Kidney epithelial cell (primary cell): ENCODE data around the gene SRSF11. TPM values are rescaled to one million over a fixed set of nuclear protein-coding genes. Genes with fewer than 3 reads are reported as not detected.

Source experiments
- DNase-seq: peaks from one replicate; pipeline ENCODE4 v3.0.0-alpha.2; 2010; ENCODE audit warnings: low read depth
- H3K27me3 ChIP-seq: 2 replicates; pipeline ENCODE4 v1.6.0; 2011; ENCODE audit warnings: low read length; ENCODE audit not compliant: control insufficient read depth, insufficient read depth
- H3K36me3 ChIP-seq: 2 replicates; pipeline ENCODE4 v1.5.1; 2011; ENCODE audit warnings: low read length; ENCODE audit not compliant: control insufficient read depth, insufficient read depth
- H3K4me3 ChIP-seq: 2 replicates; pipeline ENCODE4 v1.5.1; 2011; ENCODE audit warnings: low read depth, mild to moderate bottlenecking, control low read depth, low read length
- total RNA-seq: library from RNA; depleted of rRNA; stranded (reverse); fragments of >200 nt; gene quantifications from 2 replicates; pipeline ENCODE4 v1.2.3, GENCODE V29; 2015
- TF ChIP-seq, protein P1 (sequence below): IDR thresholded peaks from 2 replicates; pipeline ENCODE4 v1.5.1; 2011; ENCODE audit warnings: mild to moderate bottlenecking, moderate library complexity, low read length, control low read depth, inconsistent platforms; ENCODE audit not compliant: insufficient read depth, poor library complexity, severe bottlenecking

SRSF11 gene
- total RNA-seq, 1 donor from 2014 or later = 78.8 TPM

DNA sequence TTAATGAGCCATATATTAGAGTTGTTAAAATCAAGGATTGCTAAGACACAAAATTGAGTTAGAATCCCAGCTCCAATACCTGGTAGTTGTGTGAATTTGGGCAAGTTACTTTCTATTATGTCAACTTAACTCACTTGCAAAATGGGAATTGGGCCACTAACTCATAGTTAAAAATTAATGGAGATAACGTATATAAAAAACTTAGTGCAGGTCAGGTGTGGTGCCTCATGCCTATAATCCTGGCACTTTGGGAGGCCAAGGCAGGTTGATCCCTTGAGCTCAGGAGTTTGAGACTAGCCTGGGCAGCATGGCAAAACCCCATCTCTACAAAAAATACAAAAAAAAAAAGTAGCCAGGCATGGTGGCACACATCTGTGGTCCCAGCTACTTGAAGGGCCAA is 57.5 kb downstream of the SRSF11 start:
- TF ChIP-seq, protein P1, sequence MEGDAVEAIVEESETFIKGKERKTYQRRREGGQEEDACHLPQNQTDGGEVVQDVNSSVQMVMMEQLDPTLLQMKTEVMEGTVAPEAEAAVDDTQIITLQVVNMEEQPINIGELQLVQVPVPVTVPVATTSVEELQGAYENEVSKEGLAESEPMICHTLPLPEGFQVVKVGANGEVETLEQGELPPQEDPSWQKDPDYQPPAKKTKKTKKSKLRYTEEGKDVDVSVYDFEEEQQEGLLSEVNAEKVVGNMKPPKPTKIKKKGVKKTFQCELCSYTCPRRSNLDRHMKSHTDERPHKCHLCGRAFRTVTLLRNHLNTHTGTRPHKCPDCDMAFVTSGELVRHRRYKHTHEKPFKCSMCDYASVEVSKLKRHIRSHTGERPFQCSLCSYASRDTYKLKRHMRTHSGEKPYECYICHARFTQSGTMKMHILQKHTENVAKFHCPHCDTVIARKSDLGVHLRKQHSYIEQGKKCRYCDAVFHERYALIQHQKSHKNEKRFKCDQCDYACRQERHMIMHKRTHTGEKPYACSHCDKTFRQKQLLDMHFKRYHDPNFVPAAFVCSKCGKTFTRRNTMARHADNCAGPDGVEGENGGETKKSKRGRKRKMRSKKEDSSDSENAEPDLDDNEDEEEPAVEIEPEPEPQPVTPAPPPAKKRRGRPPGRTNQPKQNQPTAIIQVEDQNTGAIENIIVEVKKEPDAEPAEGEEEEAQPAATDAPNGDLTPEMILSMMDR = no peak
- Histone ChIP-seq H3K36me3 (no peaks in the 10 kb centered on the region), H3K27me3 (no peaks in the 10 kb centered on the region), H3K4me3 (no peak overlapping the region)
- DNase-seq = no peak

DNA sequence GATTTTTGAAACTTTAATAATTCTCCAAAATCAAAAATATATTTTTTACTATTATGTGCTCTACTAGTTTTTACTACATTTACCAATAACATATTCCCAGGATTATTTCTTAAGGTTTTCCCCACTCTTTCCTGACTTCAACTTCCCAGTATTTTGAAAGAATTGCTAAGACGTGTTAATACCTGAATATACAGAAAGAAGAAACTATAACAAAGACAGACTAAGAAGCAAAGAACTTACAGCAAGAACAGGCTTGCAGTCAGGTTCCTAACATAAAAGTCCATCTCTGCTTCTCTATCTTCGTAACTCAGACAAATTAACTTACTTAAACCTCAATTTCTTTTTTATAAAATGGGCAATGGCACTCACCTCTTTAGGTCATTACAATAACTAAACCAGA is 63.2 kb downstream of the SRSF11 start:
- TF ChIP-seq, protein P1 = no peak
- H3K4me3 ChIP-seq = no peak overlapping the region
- DNase-seq = no peak
- no peaks in the 10 kb centered on the region for H3K27me3 ChIP-seq
- H3K36me3 ChIP-seq = no peaks in the 10 kb centered on the region

DNA sequence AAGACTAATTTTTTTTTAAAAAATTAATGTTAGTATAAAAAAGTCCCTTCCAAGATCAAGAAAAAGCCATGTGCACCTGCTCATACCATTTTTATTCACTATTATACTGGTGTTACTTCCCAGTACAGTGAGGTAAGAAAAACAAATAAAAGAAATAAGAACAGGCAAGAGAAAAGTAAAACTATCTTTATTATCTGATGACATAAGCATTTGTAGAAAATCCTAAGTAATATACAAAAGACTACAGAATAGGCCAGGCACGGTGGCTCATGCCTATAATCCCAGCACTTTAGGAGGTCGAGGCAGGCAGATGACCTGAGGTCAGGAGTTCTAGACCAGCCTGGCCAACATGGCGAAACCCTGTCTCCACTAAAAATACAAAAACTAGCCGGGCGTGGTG is 65.3 kb downstream of the SRSF11 start:
- Histone ChIP-seq H3K36me3 (no peaks in the 10 kb centered on the region), H3K27me3 (no peaks in the 10 kb centered on the region), H3K4me3 (no peak overlapping the region)
- TF ChIP-seq, protein P1 = no peak
- no peak for DNase-seq

DNA sequence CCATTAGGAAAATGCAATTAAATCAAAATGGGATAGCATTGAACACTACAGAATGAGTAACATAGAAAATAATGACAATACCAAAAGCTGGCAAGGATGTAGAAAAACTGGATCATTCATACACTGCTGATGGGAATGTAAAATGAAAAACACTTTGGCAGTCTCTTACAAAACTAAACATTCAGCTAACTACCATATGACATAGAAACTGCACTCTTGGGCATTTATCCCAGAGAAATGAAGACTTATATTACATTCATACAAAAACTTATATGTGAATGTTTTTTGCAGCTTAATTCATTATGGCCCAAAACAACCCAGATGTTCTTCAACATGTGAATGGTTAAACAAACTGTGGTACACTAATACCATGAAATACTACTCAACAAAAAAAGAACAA is 67.0 kb downstream of the SRSF11 start:
- no peak for DNase-seq
- Histone ChIP-seq H3K36me3 (no peaks in the 10 kb centered on the region), H3K4me3 (no peak overlapping the region), H3K27me3 (no peaks in the 10 kb centered on the region)
- TF ChIP-seq, protein P1 = no peak

DNA sequence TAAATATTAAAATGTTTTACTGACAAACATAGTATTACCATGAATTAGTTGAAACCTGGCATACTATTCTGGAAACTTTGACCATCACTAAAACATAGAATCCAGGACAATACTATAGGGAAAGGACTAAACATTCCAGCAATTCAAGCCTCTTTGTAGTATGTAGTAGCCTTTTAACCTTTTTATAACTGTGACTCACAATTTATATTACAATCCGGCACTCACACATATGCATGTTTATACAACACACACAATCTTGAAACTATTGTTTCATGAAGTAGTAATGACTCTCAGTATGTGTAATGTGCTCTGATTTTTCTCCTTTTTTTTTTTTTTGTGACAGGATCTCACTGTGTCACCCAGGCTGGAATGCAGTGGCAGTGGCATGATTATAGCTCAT is 69.0 kb downstream of the SRSF11 start:
- Histone ChIP-seq H3K4me3 (no peak overlapping the region), H3K36me3 (no peaks in the 10 kb centered on the region), H3K27me3 (no peaks in the 10 kb centered on the region)
- TF ChIP-seq, protein P1 = no peak
- DNase-seq = no peak

DNA sequence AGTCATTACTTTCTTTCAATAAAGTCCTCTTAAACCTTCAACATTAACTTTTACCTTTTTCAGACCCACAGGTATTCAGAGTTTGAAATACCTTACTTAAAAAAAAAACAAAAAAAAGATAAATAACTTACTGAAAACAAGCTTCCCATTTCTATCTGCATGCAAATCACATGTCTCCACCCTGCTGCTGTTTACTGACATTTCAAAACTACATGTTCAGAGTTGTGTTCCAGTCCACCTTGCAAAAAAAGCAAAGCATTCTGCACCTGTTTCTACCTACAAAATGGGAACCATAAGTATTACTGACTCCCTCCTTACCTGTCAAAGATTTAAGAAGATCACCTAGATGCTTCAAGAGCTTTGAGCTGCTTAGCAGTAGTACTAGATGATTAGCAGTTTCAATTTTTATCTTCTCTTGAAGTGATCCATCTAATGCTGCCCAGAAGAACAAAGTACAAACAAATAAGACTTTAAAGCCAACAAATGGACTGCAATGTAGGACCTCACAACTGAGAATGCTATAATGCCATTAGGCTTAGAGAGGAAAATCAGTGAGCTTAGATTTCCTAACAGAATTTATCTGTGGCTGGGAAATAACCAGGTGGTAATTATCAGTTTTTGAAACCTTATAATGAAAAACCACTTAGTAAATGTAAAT is 72.1 kb downstream of the SRSF11 start:
- Histone ChIP-seq H3K36me3 (no peaks in the 10 kb centered on the region), H3K4me3 (no peak overlapping the region), H3K27me3 (no peaks in the 10 kb centered on the region)
- TF ChIP-seq, protein P1 = no peak
- DNase-seq = no peak
